K562 (cell line): ENCODE results near the gene KATNB1. TPM values are rescaled to one million over a fixed set of nuclear protein-coding genes. Genes with fewer than 3 reads are reported as not detected.

ENCODE experiments used
- ATAC-seq: fragments of 200-7000 bp; cut with Tn5 transposase; 3 replicates; pipeline ENCODE4 v1.9.1; 2020; ENCODE audit warnings: moderate library complexity
- BruUV-seq: library from RNA; stranded (reverse); fragments of 400-500 nt; replicated peaks from 2 replicates; lab custom pipeline; 2021; lab: Mats Ljungman, UMichigan
- CTCF ChIA-PET: fragments of 300-600 bp; formaldehyde crosslinking; extraction: SDS; loops from one replicate; lab custom pipeline; 2021; ENCODE audit warnings: low intra/inter-chr PET ratio; lab: Yijun Ruan, JAX
- POLR2A ChIA-PET: fragments of 300-600, 350-650 bp; sonication (Branson Sonifier 250); formaldehyde crosslinking; extraction: SDS; loops from one replicate; lab custom pipeline; 2021; ENCODE audit warnings: antibody characterized with exemption, inconsistent platforms; lab: Yijun Ruan, JAX
- DNase-seq, 4 experiments: peaks; one replicate each; pipeline versions ENCODE4 v3.0.0 to v3.0.0-alpha.2; 2011 to 2018; ENCODE audit warnings: low spot score in 3 of 4, mixed read lengths in 3 of 4; ENCODE audit errors: extremely low read depth in 1 of 4
- FAIRE-seq: peaks from 2 replicates; lab custom pipeline; 2011; peaks lifted over from hg19 to GRCh38; lab: Jason Lieb, UNC
- H2AFZ ChIP-seq: 2 replicates; pipeline ENCODE4 v1.6.0; 2011; ENCODE audit warnings: low read depth, low read length, control low read depth, inconsistent platforms
- H3K27ac ChIP-seq: fragments of 200-600 bp; 3 replicates; pipeline ENCODE4 v1.8.0; 2011; ENCODE audit warnings: low read depth, mild to moderate bottlenecking, control low read depth, inconsistent platforms, low read length, moderate library complexity, mixed read lengths; ENCODE audit errors: extremely low read depth
- H3K27me3 ChIP-seq, 2 experiments: fragments of 300-600 bp in 1 of 2; 2 replicates in 1 of 2; 3 replicates in 1 of 2; pipeline versions ENCODE4 v1.6.0 to v1.8.0; 2011; ENCODE audit warnings: inconsistent platforms in 2 of 2, low read length in 2 of 2, mild to moderate bottlenecking in 1 of 2, mixed read lengths in 1 of 2, moderate library complexity in 1 of 2; ENCODE audit not compliant: control insufficient read depth in 2 of 2, insufficient read depth in 2 of 2
- H3K36me3 ChIP-seq: fragments of 300-600 bp; 3 replicates; pipeline ENCODE4 v1.8.0; 2011; ENCODE audit warnings: mild to moderate bottlenecking, low read length, inconsistent platforms; ENCODE audit not compliant: control insufficient read depth, insufficient read depth
- H3K4me1 ChIP-seq, 2 experiments: fragments of 200-600 bp in 1 of 2; replicated peaks in 1 of 2; 2 replicates in 1 of 2; 3 replicates in 1 of 2; pipeline versions ENCODE4 v1.5.1 to v1.8.0; 2011; ENCODE audit warnings: inconsistent platforms in 2 of 2, low read length in 2 of 2, mild to moderate bottlenecking in 1 of 2, mixed read lengths in 1 of 2, moderate library complexity in 1 of 2; ENCODE audit not compliant: control insufficient read depth in 2 of 2, insufficient read depth in 2 of 2
- H3K4me2 ChIP-seq: 2 replicates; pipeline ENCODE4 v1.6.1; 2011; ENCODE audit warnings: low read length, control low read depth, inconsistent platforms, mixed read lengths; ENCODE audit not compliant: insufficient read depth
- H3K4me3 ChIP-seq: fragments of 200-600 bp; sonication (generic), shearing (Covaris generic); 2 replicates; pipeline ENCODE4 v1.5.1; 2016; ENCODE audit warnings: control low read depth, inconsistent platforms
- H3K79me2 ChIP-seq: fragments of 200-600 bp; 3 replicates; pipeline ENCODE4 v1.8.0; 2011; ENCODE audit warnings: low read length, inconsistent platforms; ENCODE audit not compliant: control insufficient read depth, insufficient read depth
- H3K9ac ChIP-seq, 2 experiments: 2 replicates each; pipeline versions ENCODE4 v1.6.0 to v1.6.1; 2011; ENCODE audit warnings: low read depth in 2 of 2, low read length in 2 of 2, control low read depth in 1 of 2, inconsistent platforms in 1 of 2, mild to moderate bottlenecking in 1 of 2, mixed read lengths in 1 of 2; ENCODE audit not compliant: insufficient read depth in 1 of 2
- H3K9me1 ChIP-seq: one replicate; pipeline ENCODE4 v1.6.0; 2011; ENCODE audit warnings: inconsistent platforms, mild to moderate bottlenecking, low read length, moderate library complexity; ENCODE audit not compliant: control insufficient read depth, insufficient read depth
- H3K9me3 ChIP-seq: replicated peaks from 2 replicates; pipeline ENCODE4 v1.5.1; 2011; ENCODE audit warnings: low read depth, low read length, inconsistent platforms; ENCODE audit not compliant: control insufficient read depth, insufficient read depth
- H4K20me1 ChIP-seq: replicated peaks from 2 replicates; pipeline ENCODE4 v1.6.1; 2011; ENCODE audit warnings: low read length, inconsistent platforms, mixed read lengths; ENCODE audit not compliant: control insufficient read depth, insufficient read depth
- POLR2G ChIP-seq: fragments of 200-400 bp; formaldehyde crosslinking; IDR thresholded peaks from 2 replicates; pipeline ENCODE4 v1.6.1; 2017; ENCODE audit warnings: low read depth, mild to moderate bottlenecking, antibody characterized with exemption, low read length, moderate library complexity
- RBFOX2 ChIP-seq: fragments of 200-400 bp; formaldehyde crosslinking; IDR thresholded peaks from 2 replicates; pipeline ENCODE4 v1.6.1; 2017; ENCODE audit warnings: low read depth, mild to moderate bottlenecking, low read length, moderate library complexity
- SRSF7 ChIP-seq: fragments of 200-400 bp; formaldehyde crosslinking; optimal IDR thresholded peaks from 2 replicates; pipeline ENCODE3; 2017; ENCODE audit warnings: mild to moderate bottlenecking, low read depth, low read length
- ZEB2 ChIP-seq: fragments of 450-650 bp; IDR thresholded peaks from 2 replicates; pipeline ENCODE4 v1.6.1; 2016
- ZNF584 ChIP-seq: fragments of 200-800 bp; sonication (Bioruptor generic); IDR thresholded peaks from 2 replicates; pipeline ENCODE4 v1.6.1; 2016; ENCODE audit warnings: low read depth, mild to moderate bottlenecking, missing genetic modification characterization, missing compliant biosample characterization
- WGBS: fragments of 100-300 bp; shearing (Covaris generic); methylation state at CpG from one replicate; pipeline ENCODE4 v1.1.6; 2016; ENCODE audit warnings: low coverage, mixed read lengths; ENCODE audit not compliant: insufficient coverage; ENCODE audit errors: missing lambda C conversion rate; 5-methylcytosine and 5-hydroxymethylcytosine counted together
- in situ Hi-C: fragments of 300-500 bp; cut with MboI; formaldehyde crosslinking; loops from 4 replicates; pipeline ENCODE4 v1.15.0; 2018; ENCODE audit warnings: inconsistent platforms, mixed read lengths
- intact Hi-C: fragments of 100-400 bp; cut with micrococcal nuclease; formaldehyde crosslinking; loops from 2 replicates; pipeline ENCODE4 v1.14.2; 2022
- polyA plus RNA-seq, 8 experiments: library from polyadenylated mRNA; depleted of rRNA in 4 of 8; stranded (reverse) in 5 of 8; unstranded in 3 of 8; fragments of >200 nt; fragmentation: Nextera tagmentation in 2 of 8; fragmentation: Illumina TruSeq in 1 of 8; extraction: Ambion mirVana in 2 of 8; extraction: Trizol in 1 of 8; gene quantifications; 2 replicates each; pipeline versions ENCODE4 v1.2.1 to v1.2.3, GENCODE V29; 2011 to 2014; ENCODE audit warnings: inconsistent platforms in 1 of 8, missing spikeins in 1 of 8
- total RNA-seq, 7 experiments: library from RNA; depleted of rRNA in 6 of 7; stranded (reverse); fragments of >200 nt in 6 of 7; fragmentation: Illumina TruSeq in 2 of 7; extraction: Trizol in 2 of 7; gene quantifications; 2 replicates each; pipeline versions ENCODE4 v1.2.1 to v1.2.3, GENCODE V29; 2011 to 2021; ENCODE audit warnings: low replicate concordance in 1 of 7
- TF ChIP-seq, protein P1 (sequence below): fragments of 450-650 bp; IDR thresholded peaks from 2 replicates; pipeline ENCODE4 v1.6.1; 2018; ENCODE audit not compliant: partially characterized antibody

Gene KATNB1
- total and polyA plus RNA-seq, 9 of the 15 experiments (the other 6 are each of a cell fraction or from before 2014, with no cell fraction given), result 1.2 to 52.6 (median 21.9) TPM

DNA sequence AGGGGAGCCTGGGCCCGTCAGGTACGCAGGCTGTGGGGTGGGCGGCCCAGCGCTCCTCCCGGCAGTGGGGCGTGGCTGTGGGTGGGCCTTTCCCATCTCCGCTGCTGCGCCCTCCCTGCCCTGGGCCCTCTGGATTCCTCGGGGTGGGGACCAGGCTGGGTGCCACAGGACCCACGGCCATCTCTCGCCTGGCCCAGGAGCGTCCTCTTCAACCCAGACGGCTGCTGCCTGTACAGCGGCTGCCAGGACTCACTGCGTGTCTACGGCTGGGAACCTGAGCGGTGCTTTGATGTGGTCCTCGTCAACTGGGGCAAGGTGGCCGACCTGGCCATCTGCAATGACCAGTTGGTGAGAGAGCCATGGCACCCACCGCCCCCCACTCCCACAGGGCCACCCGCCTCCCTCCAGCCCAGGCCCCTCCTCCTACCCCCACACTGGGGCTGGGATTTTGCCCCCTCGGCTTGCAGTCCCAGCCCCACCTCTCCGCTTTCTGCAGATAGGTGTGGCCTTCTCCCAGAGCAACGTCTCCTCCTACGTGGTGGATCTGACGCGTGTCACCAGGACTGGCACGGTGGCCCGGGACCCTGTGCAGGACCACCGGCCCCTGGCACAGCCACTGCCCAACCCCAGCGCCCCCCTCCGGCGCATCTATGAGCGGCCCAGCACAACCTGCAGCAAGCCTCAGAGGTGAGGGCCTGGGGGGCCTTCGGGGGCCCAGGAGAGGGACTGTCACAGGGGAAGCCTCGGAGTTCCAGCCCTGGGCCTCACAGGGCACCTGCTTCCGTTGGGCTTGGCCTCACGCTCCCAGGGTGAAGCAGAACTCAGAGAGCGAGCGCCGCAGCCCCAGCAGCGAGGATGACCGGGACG lies 17.2 kb downstream of the KATNB1 start (continued):
- TF ChIP-seq ZNF584 (CRISPR knock-in tag) (no peak), ZEB2 (no peak)

DNA sequence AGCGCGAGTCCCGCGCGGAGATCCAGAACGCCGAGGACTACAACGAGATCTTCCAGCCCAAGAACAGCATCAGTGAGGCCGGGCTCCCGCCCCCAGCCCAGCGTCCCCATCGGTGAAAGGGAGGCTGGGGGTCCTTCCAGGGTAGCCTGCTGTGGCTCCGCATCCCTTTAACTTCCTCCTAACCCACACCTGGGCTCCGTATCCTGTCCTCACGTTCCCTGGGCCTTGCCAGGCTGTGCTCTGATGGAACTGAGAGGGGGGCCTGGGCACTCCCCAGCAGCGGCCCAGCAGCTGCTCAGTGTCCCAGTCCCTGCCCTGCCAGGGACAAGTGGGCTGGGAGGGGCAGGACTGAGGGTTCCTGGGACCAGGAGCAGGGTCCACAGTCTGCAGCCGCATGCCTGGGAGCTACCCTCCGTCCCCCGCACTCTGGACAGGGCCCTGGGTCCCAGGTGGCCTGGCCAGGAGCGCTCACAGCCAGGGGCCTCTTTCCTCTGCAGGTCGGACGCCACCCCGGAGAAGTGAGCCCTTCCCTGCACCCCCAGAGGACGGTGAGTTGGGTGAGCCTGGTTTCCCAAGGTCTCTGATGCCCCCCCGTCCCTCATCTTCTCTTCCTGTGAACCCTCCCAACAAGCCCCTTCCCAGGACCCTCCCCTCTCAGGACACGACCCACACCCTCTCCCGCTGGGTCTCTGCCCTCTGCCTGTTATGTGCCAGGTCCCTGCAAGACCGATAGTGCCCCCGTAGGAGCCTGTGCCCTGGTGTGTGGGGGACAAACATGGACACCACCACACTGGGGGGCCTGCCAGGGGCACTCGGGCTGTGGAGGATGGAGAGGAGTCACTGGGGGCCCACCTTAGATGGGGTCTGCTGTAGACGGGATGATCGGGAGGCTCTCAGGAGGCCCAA lies 18.1 kb downstream of the KATNB1 start:
- in situ Hi-C loops, result loop anchor here (10.0 kb wide), 1 partner anchor 251 kb away; the partner anchor contains the start of genes USB1 and ZNF319
- CTCF ChIA-PET, result no interaction called here
- no TSS peak for BruUV-seq

More for the DNA sequence above, 18.1 kb downstream of the KATNB1 start:
- intact Hi-C loops, result no loop called here
- POLR2A ChIA-PET, result interaction anchor here (0.6 kb wide), 2 partner anchors 19 to 110 kb away, joined by 3 read pairs; no protein-coding TSS in a partner anchor
- H3K9ac ChIP-seq, result no peak overlapping the region; a peak in 1 of 4 replicates
- no peak overlapping the region for H3K4me2 ChIP-seq
- H3K27ac ChIP-seq, result no peak overlapping the region
- no peaks in the 10 kb centered on the region for H3K9me1 ChIP-seq
- no peak for ATAC-seq
- H2AFZ ChIP-seq, result no peak overlapping the region
- H3K4me1 ChIP-seq, result peaks cover 0 to 40% of the 10 kb centered on the region in 2 experiments; a peak in 3 of 5 replicates
- no peak overlapping the region for H3K4me3 ChIP-seq
- TF ChIP-seq, protein P1, sequence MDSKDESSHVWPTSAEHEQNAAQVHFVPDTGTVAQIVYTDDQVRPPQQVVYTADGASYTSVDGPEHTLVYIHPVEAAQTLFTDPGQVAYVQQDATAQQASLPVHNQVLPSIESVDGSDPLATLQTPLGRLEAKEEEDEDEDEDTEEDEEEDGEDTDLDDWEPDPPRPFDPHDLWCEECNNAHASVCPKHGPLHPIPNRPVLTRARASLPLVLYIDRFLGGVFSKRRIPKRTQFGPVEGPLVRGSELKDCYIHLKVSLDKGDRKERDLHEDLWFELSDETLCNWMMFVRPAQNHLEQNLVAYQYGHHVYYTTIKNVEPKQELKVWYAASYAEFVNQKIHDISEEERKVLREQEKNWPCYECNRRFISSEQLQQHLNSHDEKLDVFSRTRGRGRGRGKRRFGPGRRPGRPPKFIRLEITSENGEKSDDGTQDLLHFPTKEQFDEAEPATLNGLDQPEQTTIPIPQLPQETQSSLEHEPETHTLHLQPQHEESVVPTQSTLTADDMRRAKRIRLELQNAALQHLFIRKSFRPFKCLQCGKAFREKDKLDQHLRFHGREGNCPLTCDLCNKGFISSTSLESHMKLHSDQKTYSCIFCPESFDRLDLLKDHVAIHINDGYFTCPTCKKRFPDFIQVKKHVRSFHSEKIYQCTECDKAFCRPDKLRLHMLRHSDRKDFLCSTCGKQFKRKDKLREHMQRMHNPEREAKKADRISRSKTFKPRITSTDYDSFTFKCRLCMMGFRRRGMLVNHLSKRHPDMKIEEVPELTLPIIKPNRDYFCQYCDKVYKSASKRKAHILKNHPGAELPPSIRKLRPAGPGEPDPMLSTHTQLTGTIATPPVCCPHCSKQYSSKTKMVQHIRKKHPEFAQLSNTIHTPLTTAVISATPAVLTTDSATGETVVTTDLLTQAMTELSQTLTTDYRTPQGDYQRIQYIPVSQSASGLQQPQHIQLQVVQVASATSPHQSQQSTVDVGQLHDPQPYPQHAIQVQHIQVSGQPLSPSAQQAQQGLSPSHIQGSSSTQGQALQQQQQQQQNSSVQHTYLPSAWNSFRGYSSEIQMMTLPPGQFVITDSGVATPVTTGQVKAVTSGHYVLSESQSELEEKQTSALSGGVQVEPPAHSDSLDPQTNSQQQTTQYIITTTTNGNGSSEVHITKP, result peak; percentile 8
- peak; percentile 38; the same call in 1 of the 2 replicates for TF ChIP-seq POLR2G
- TF ChIP-seq SRSF7, result no peak
- 0 out of 2 replicates have a peak, but pooled peaks have one; percentile 11 for TF ChIP-seq RBFOX2
- WGBS, result 80% methylated on average over 22 of the region's 32 CpGs
- DNase-seq, result no peak
- H3K79me2 ChIP-seq, result no peaks in the 10 kb centered on the region
- FAIRE-seq, result no peak
- H4K20me1 ChIP-seq, result peaks cover 4% of the 10 kb centered on the region
- H3K36me3 ChIP-seq, result peaks cover 66% of the 10 kb centered on the region; the same call in 2 of the 3 replicates
- H3K27me3 ChIP-seq, result no peaks in the 10 kb centered on the region
- no peaks in the 10 kb centered on the region for H3K9me3 ChIP-seq
